GM12801 (cell line): ENCODE data around the gene CDC42BPB.

Experiments
- CTCF ChIP-seq: IDR thresholded peaks from one replicate; pipeline ENCODE4 v1.5.1; 2011; ENCODE audit warnings: control low read depth; ENCODE audit not compliant: insufficient read length; ENCODE audit errors: extremely low read depth

The CDC42BPB gene

DNA sequence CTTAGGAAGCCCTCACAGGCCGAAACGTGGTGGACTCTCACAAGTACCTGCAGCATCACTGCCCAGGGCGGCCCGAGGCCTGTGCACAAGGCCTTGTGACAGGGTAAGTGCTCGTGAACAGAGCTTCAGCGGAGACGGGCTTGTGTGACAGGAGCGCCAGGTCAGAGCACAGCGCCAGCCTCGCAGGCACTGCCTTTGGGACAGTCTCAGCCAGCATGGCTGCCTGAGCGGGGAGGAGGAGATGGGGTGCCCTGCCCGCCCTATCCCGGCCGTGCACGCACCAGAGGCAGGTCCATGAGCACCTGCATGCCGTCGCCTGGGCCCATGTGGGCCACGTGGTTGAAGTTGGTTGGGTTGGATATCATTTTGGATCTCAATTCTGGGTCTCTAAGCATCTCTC is 118.0 kb downstream of the CDC42BPB start:
- TF ChIP-seq CTCF, result no peak

- TF ChIP-seq CTCF, result no peak
Observed at GRCh38 chr14:102938191-102938590, 119.2 kb downstream of the CDC42BPB start.

DNA sequence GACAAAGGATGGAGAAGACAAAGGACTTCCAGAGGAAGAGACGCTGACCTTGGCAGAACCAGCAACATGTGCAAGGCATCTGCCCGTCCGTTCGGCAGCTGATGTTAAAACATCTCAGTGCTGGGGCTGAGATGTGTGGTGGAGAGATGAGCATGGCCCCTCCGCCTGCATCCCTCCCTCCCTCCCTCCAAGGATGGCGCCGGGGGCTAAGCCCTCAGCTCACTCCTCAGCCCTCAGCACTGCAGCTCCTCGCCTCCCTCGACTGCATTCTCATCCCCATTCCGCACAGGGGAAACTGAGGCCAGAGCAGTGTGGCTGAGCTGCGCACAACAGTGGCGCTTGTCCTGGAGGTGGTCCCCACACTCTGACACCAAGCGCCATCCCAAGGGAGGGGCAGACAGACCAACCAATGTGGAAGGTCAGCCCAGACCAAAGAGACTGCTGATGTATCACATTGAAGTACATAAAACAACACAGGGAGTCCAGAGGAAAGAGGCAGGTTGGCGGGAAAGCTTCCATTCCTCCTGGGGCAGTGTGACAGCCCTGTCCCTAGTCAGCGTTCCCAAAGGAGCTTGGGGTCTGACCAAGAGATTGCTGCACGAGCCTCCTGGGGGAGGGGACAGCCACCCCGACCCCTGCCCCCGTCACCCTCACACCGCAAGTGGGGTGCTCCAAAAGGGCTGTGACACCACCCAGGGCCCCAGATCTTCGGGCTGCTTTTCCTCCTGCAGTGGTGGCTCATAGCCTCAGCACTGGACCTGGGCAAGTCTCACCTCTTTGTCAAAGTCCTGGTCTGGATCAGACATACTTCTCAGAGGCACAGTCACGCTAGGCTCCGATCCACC is 119.8 kb downstream of the CDC42BPB start:
- no peak for TF ChIP-seq CTCF

- TF ChIP-seq CTCF, result no peak
Observed at GRCh38 chr14:102935756-102936155, 121.6 kb downstream of the CDC42BPB start.

GRCh38 chr14:102933618-102934231 is 123.6 kb downstream of the CDC42BPB start:
- no peak for TF ChIP-seq CTCF

- TF ChIP-seq CTCF, result no peak
Observed at GRCh38 chr14:102932484-102933248, 124.7 kb downstream of the CDC42BPB start.

DNA sequence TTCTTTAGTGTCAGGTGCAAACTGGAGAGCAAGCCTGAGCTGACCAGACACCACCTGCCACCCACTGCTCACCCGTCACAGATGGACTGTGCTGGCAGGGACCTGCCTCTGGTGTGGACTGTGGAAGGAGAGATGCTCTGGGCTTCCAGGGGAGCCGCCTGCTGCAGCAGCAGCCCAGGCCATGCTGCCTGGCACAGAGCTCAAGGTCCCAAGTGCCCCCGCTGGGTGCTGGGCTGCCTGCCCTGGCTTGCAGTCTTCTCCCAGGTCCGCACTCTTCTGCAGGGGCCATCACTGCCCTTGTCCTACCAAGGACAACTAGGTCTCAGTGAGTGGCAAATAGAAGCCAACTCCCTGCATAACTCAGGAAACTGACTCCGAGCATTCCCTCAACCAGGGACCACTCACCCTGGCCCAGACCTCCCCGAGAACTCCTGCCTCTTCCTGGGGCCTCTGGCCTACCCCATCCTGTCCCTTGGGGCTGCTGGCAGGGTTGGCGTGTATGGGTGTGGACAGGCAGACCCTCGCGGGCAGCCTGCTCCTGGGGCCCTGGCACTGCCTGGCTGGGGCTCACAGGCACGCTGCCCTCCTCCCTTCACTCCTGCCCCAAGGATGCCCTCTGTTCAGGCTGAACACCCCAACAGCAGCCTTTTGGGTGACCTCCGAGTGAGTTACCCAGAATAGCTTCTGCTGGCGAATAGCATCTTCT is 125.6 kb downstream of the CDC42BPB start:
- no peak for TF ChIP-seq CTCF
